ENCODE results near the gene CHD8. TPM values are rescaled to one million over a fixed set of nuclear protein-coding genes. Genes with fewer than 3 reads are reported as not detected.

The CHD8 gene
- total RNA-seq, 2 donors from 2014 or later = 50.5 to 77.2 TPM

- peak; percentile 45 for TF ChIP-seq CTCF (IDR thresholded peaks at IDR 0.05)
- H3K4me1 ChIP-seq (ENCODE audit: control insufficient read depth in 1 of 2, low read depth in 2 of 2) = no peaks in the 10 kb centered on the region
- H3K27ac ChIP-seq = no peak overlapping the region
- ATAC-seq (ENCODE audit: insufficient number of reproducible peaks, low FRiP score, low read depth) (no peak), DNase-seq (ENCODE audit: low spot score) (no peak)
- no peaks in the 10 kb centered on the region for H3K9me3 ChIP-seq
- peaks cover 46% of the 10 kb centered on the region for H3K36me3 ChIP-seq
- no peak overlapping the region for H3K4me3 ChIP-seq
- no peaks in the 10 kb centered on the region for H3K27me3 ChIP-seq (replicated peaks; ENCODE audit: insufficient read depth)
Measured at GRCh38 chr14:21498540-21499526, 42.9 kb upstream of the CHD8 start.

- no peaks in the 10 kb centered on the region for H3K9me3 ChIP-seq
- ATAC-seq (ENCODE audit: insufficient number of reproducible peaks, low FRiP score, low read depth) = no peak
- no peak overlapping the region for H3K4me3 ChIP-seq
- H3K36me3 ChIP-seq = peaks cover 45% of the 10 kb centered on the region
- H3K27me3 ChIP-seq (replicated peaks; ENCODE audit: insufficient read depth) = no peaks in the 10 kb centered on the region
- H3K4me1 ChIP-seq (ENCODE audit: control insufficient read depth in 1 of 2, low read depth in 2 of 2) = no peaks in the 10 kb centered on the region
- no peak for DNase-seq (ENCODE audit: low spot score)
- H3K27ac ChIP-seq = no peak overlapping the region
- TF ChIP-seq CTCF (IDR thresholded peaks at IDR 0.05) = no peak
Measured at GRCh38 chr14:21496453-21496852, 40.5 kb upstream of the CHD8 start.

- H3K27me3 ChIP-seq (replicated peaks; ENCODE audit: insufficient read depth) = no peaks in the 10 kb centered on the region
- H3K4me3 ChIP-seq = no peak overlapping the region
- ATAC-seq (ENCODE audit: insufficient number of reproducible peaks, low FRiP score, low read depth) (no peak), DNase-seq (ENCODE audit: low spot score) (no peak)
- H3K4me1 ChIP-seq (ENCODE audit: control insufficient read depth in 1 of 2, low read depth in 2 of 2) = no peaks in the 10 kb centered on the region
- H3K36me3 ChIP-seq = peaks cover 52% of the 10 kb centered on the region
- H3K9me3 ChIP-seq = no peaks in the 10 kb centered on the region
- H3K27ac ChIP-seq = no peak overlapping the region
- no peak for TF ChIP-seq CTCF (IDR thresholded peaks at IDR 0.05)
Measured at GRCh38 chr14:21494902-21495762, 39.2 kb upstream of the CHD8 start.

GRCh38 chr14:21486640-21487087 lies 30.7 kb upstream of the CHD8 start:
- DNase-seq (ENCODE audit: low spot score) (no peak), ATAC-seq (ENCODE audit: insufficient number of reproducible peaks, low FRiP score, low read depth) (no peak)
- Histone ChIP-seq H3K9me3 (no peaks in the 10 kb centered on the region), H3K4me3 (no peak overlapping the region), H3K4me1 (ENCODE audit: control insufficient read depth in 1 of 2, low read depth in 2 of 2) (no peaks in the 10 kb centered on the region), H3K36me3 (peaks cover 42% of the 10 kb centered on the region), H3K27ac (no peak overlapping the region), H3K27me3 (replicated peaks; ENCODE audit: insufficient read depth) (no peaks in the 10 kb centered on the region)
- no peak for TF ChIP-seq CTCF (IDR thresholded peaks at IDR 0.05)

Measured in thoracic aorta (tissue), 2 donors.